ENCODE measurements around the gene ATP13A4. TPM values are rescaled to one million over a fixed set of nuclear protein-coding genes. Genes with fewer than 3 reads are reported as not detected.

ATP13A4 gene
- total and polyA plus RNA-seq, 2 of the 4 experiments (the other 2 are of a cell fraction) = under 0.01 TPM; not detected in 1

GRCh38 chr3:193464889-193465288 is 89.8 kb downstream of the ATP13A4 start:
- H3K36me3 ChIP-seq (ENCODE audit: control insufficient read depth, insufficient read depth, low read length) = no peaks in the 10 kb centered on the region
- no TSS peak for BruUV-seq (replicated peaks)
- dilution Hi-C loops (cut with HindIII; ENCODE audit: low sequenced_read_pairs, unreplicated experiment) = no loop called here
- no peak overlapping the region for H2BK15ac ChIP-seq (ENCODE audit: low read depth, low read length)
- no peak overlapping the region for H3K9ac ChIP-seq (ENCODE audit: low read depth, low read length)
- no peak overlapping the region for H2AFZ ChIP-seq (replicated peaks; ENCODE audit: low read length, poor library complexity)
- no peak overlapping the region for H4K8ac ChIP-seq (ENCODE audit: low read depth in 2 of 2, low read length in 2 of 2)
- no peaks in the 10 kb centered on the region for H3K27me3 ChIP-seq (ENCODE audit: control insufficient read depth, insufficient read depth, low read length)
- H3K9me1 ChIP-seq (ENCODE audit: insufficient read depth, low read length) = no peaks in the 10 kb centered on the region
- H2AK5ac ChIP-seq (ENCODE audit: low read depth, low read length) = no peak overlapping the region
- CTCF ChIA-PET = interaction anchor here (0.6 kb wide), 2 partner anchors 14 to 741 kb away, joined by 3 read pairs; no protein-coding TSS in a partner anchor
- no peaks in the 10 kb centered on the region for H3K4me1 ChIP-seq (ENCODE audit: control insufficient read depth, insufficient read depth, low read length)
- no peaks in the 10 kb centered on the region for H3K79me1 ChIP-seq (ENCODE audit: low read depth in 1 of 2, low read length in 2 of 2)
- H4K5ac ChIP-seq (ENCODE audit: low read depth, low read length) = no peak overlapping the region
- no peak overlapping the region for H3K4me3 ChIP-seq (ENCODE audit: insufficient read depth, low read depth, low read length)
- intact Hi-C loops (cut with micrococcal nuclease) = no loop called here
- H4K91ac ChIP-seq (ENCODE audit: insufficient read depth, low read depth, low read length) = no peak overlapping the region
- 78% methylated on average over 5 of the region's 8 CpGs; no CpG with 5 or more reads in 1 of the 2 experiments for WGBS, 2 experiments (ENCODE audit: extremely low coverage in 2 of 2, insufficient read length in 1 of 2)
- no peak overlapping the region for H2BK5ac ChIP-seq (ENCODE audit: low read depth, low read length, poor library complexity, severe bottlenecking)
- no peak overlapping the region for H2BK20ac ChIP-seq (ENCODE audit: low read depth, low read length)
- TF ChIP-seq POLR2A (IDR thresholded peaks at IDR 0.05; ENCODE audit: low read depth, low read length) (no peak), CEBPB (IDR thresholded peaks at IDR 0.05; ENCODE audit: low read depth, low read length) (no peak), RCOR1 (IDR thresholded peaks at IDR 0.05; ENCODE audit: insufficient replicate concordance, low read length) (no peak), MAFK (IDR thresholded peaks at IDR 0.05; ENCODE audit: low read depth, low read length) (no peak), USF2 (IDR thresholded peaks at IDR 0.05; ENCODE audit: low read depth, low read length) (no peak), RFX5 (IDR thresholded peaks at IDR 0.05; ENCODE audit: low read depth, low read length) (no peak), BHLHE40 (IDR thresholded peaks at IDR 0.05; ENCODE audit: low read depth, low read length) (no peak), NFE2L2 (IDR thresholded peaks at IDR 0.05; ENCODE audit: low read depth, low read length) (no peak), MXI1 (IDR thresholded peaks at IDR 0.05; ENCODE audit: borderline replicate concordance, low read depth, low read length) (no peak), MAZ (IDR thresholded peaks at IDR 0.05; ENCODE audit: borderline replicate concordance, low read depth, low read length) (no peak)
- TF ChIP-seq, protein P1, sequence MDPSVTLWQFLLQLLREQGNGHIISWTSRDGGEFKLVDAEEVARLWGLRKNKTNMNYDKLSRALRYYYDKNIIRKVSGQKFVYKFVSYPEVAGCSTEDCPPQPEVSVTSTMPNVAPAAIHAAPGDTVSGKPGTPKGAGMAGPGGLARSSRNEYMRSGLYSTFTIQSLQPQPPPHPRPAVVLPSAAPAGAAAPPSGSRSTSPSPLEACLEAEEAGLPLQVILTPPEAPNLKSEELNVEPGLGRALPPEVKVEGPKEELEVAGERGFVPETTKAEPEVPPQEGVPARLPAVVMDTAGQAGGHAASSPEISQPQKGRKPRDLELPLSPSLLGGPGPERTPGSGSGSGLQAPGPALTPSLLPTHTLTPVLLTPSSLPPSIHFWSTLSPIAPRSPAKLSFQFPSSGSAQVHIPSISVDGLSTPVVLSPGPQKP (IDR thresholded peaks at IDR 0.05; ENCODE audit: borderline replicate concordance, low read depth, low read length) = no peak
- TF ChIP-seq, protein P2, sequence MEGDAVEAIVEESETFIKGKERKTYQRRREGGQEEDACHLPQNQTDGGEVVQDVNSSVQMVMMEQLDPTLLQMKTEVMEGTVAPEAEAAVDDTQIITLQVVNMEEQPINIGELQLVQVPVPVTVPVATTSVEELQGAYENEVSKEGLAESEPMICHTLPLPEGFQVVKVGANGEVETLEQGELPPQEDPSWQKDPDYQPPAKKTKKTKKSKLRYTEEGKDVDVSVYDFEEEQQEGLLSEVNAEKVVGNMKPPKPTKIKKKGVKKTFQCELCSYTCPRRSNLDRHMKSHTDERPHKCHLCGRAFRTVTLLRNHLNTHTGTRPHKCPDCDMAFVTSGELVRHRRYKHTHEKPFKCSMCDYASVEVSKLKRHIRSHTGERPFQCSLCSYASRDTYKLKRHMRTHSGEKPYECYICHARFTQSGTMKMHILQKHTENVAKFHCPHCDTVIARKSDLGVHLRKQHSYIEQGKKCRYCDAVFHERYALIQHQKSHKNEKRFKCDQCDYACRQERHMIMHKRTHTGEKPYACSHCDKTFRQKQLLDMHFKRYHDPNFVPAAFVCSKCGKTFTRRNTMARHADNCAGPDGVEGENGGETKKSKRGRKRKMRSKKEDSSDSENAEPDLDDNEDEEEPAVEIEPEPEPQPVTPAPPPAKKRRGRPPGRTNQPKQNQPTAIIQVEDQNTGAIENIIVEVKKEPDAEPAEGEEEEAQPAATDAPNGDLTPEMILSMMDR (conservative IDR thresholded peaks at IDR 0.05; ENCODE audit: low read depth, low read length) = no peak
- H2BK120ac ChIP-seq (ENCODE audit: low read depth, low read length) = no peak overlapping the region
- no peak overlapping the region for H3K14ac ChIP-seq (replicated peaks; ENCODE audit: low read depth, low read length)
- no peak overlapping the region for H3K4me2 ChIP-seq (ENCODE audit: low read depth, low read length)
- in situ Hi-C loops (cut with MboI; ENCODE audit: low sequenced_read_pairs) = loop anchor here (10.0 kb wide), 1 partner anchor 650 kb away; no protein-coding TSS in a partner anchor
- ATAC-seq (ENCODE audit: low read depth) (no peak), DNase-seq (no peak)
- H3K18ac ChIP-seq (ENCODE audit: low read depth, low read length) = no peak overlapping the region
- no peak overlapping the region for H3K4ac ChIP-seq (ENCODE audit: low read depth, low read length)
- H3K27ac ChIP-seq (ENCODE audit: insufficient read depth, low read length) = no peak overlapping the region
- H3K23ac ChIP-seq (ENCODE audit: low read depth, low read length) = no peak overlapping the region
- no peaks in the 10 kb centered on the region for H4K20me1 ChIP-seq (ENCODE audit: insufficient read depth, low read length)
- H3K9me3 ChIP-seq (ENCODE audit: control insufficient read depth, insufficient read depth, low read length) = no peaks in the 10 kb centered on the region
- no peak overlapping the region for H3K56ac ChIP-seq (ENCODE audit: extremely low read depth, insufficient read depth, low read length)
- POLR2A ChIA-PET (ENCODE audit: unreplicated experiment) = no interaction called here
- no peak overlapping the region for H2AK9ac ChIP-seq (replicated peaks; ENCODE audit: low read depth, low read length, poor library complexity)

All from IMR-90 (cell line).